Measurements from ENCODE around the gene TCN2. TPM values are rescaled to one million over a fixed set of nuclear protein-coding genes. Genes with fewer than 3 reads are reported as not detected.
"Not testable (repeated sequence)": the region's sequence is repeated elsewhere in the genome, so short reads cannot be mapped to it uniquely, and the experiment has no call there.

TCN2 gene
- total RNA-seq, 1 donor from 2014 or later: 8.4 TPM

- no peak for DNase-seq
These were observed 41.9 kb downstream of the TCN2 start for GRCh38 chr22:30648825-30649224.

DNA sequence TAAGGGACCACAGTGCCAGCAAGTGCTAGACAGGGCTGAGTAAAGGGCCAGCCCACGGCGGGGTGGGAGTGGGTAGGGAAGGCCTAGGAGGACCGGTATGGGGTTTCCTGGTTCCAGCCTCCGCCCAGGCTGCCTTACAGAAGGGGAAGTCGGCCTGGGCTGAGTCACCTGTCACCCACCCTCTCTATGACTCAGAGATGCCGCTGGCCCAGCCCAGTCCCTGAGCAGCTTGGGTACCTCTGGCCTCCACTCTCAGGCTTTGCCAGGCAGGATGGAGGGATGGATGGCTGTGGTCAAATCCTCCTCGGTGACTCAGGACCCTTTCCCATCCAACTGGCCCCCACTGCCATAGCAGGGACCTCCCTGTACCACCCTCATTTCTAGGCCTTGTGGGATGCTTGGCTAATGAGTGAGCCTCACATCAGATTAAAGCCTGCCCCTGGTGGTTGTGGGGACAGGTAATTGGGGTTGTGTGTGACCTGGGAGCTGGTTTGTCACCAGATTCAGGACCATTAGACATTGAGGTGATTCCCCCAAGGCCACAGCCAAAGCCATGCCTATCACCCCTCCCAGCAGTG lies 42.5 kb downstream of the TCN2 start:
- DNase-seq: peak; percentile 19

DNA sequence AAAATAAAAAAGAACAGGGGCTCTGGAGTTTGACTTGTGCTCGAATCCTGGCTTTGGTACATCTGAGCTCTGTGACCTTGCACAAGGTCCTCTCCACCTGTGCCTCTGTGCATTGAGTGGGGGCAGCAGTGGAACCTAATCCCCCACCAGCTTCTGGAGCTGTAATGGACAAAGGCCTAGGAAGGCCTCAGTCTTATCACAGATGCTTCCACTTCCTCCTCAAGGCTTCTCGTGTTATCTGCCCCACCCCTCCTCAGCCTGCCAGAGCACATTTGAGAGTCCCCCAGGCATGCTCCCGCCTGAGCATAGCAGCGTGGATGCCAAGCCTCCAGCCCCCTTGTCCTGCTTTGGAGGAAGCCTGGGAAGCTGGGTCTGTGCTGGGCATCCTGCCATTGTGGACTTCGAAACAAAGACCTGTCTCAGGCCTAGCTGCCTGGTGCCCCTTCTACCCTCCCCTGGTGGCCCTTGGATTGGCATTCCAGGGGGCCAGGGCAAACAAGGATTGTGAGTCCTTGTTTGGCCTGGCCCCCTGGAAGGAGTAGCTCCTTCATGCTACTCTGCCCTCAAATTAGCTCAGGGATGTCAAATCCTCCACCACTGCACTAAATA lies 43.6 kb downstream of the TCN2 start:
- no peak for DNase-seq

DNA sequence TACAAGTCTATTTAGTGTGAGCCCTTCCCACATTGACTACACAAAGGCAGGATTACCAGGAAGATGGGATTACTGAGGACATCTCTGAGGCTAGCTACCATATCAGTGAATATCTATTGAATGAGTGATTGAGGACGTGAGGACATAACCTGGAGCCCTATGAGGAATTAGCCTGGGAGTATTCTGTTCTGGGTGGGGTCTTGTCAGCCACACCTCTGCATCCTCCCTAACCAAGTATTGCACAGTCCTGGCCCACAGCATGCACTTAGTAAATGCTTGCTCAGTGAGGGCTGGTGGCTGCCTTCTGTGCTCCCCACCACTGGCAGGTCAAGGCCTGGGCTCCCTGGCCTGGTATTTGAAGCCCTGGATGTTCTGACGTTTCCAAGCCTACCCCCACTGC lies 45.9 kb downstream of the TCN2 start:
- DNase-seq: no peak

DNA sequence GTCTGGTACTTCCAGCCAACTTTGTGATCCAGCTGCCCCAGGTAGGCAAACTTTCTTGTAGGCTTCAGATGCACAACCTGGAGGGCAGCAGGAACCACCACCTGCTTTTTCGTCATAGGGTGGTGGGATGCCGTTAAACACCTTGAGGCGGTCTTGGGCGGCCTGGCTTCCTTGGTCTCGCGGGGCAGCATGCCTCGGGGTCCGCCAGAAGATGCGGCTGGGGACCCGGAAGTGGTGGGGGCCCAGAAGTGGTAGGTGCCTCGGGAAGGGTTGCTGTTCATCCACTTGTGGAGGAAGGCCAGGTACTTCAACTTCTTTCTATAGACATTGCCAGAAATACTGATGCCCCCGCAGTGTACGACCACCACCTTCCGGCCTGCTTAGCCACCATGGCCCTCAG lies 47.4 kb downstream of the TCN2 start:
- no peak for DNase-seq

DNA sequence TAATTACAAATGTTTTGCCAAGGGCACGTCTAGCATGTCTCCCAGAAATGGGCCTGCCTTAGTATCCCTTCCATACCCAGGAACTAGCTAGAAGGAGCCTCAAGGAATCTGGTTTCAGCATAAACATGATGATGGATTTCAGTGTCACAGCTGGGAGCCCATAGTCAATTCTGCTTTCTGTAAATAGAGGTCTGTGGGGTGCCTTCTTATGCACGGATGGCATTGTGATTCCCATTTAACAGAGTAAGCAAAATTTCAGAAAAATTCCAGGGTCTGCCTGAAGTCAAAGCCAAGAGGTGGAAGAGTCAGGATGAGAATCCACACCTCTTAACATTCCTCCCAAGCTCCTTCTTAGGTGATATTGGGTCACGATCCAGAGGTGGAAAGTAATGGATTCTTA lies 48.6 kb downstream of the TCN2 start:
- DNase-seq: no peak

GRCh38 chr22:30662040-30662439 lies 55.1 kb downstream of the TCN2 start:
- no peak for DNase-seq

DNA sequence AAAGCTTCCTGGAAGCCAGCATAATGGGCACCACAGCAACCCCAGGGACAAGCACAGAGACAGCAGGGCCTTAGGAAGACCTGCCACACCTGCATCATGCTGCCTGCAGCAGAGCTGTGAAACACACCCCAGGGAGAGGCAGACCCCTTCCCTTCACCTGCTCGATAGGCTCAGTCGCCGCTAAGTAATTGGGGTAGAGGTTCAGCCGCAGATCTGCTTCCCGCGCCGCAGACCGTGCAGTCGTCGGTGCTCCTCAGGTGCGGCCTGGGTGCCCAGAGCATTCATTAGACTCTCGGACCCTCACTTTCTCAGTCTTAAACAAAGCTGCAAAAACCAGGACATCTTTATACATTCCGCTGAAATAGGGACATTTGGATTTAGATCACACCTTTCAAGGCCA lies 57.8 kb downstream of the TCN2 start:
- DNase-seq: no peak

GRCh38 chr22:30665266-30665665 lies 58.3 kb downstream of the TCN2 start:
- no peak for DNase-seq

- DNase-seq: no peak
These were observed 58.8 kb downstream of the TCN2 start for GRCh38 chr22:30665786-30666185.

- no peak for DNase-seq
These were observed 60.1 kb downstream of the TCN2 start for GRCh38 chr22:30667107-30667493.

- DNase-seq: peak; percentile 90
These were observed 60.8 kb downstream of the TCN2 start, which contains the start of gene DUSP18 for GRCh38 chr22:30667494-30668385. DUSP18 (minus strand) TSS chr22:30667875; CDS start chr22:30664003, 3,872 bp downstream.

- DNase-seq: no peak
These were observed 61.4 kb downstream of the TCN2 start for GRCh38 chr22:30668386-30668710.

- DNase-seq: no peak
These were observed 64.1 kb downstream of the TCN2 start for GRCh38 chr22:30671071-30671470.

GRCh38 chr22:30673136-30673535 lies 66.2 kb downstream of the TCN2 start:
- DNase-seq: no peak

DNA sequence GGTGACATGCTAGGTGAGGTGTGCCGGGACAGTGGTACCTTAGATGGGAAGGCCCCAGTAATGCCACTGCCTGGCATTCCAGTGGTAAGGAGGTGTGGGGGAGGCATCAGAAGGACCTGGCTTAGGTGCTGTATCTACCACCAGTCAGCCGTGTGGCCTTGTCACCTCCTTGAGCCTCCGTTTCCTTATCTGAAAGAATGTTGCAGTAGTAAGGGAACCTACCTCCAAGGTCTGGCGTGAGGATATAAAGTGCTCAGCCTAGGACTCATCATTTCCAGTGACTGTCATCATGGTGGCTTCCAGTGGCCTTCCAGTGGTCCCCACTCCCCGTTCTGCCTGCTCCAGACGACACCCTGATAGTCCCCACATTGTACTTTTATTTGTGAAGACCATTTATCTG lies 67.5 kb downstream of the TCN2 start:
- no peak for DNase-seq

DNA sequence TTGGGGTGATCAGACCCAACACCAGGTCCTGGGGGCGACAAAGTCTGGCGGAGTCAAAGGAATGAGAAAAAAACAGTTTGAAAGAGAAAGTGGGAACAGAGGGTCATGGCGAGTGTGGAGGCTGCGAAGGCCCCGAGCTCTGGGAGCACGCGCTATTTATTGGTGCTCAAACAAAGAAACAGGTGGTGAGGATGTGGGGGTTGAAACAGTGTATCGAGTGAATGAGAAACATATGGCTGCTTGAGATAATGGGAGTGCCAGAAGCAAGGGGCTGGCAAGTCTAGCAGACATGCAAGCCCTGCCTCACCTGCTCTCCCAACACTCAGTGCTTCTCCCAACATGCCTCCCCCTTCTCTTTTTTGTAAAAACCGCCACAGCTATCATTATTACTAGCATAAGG lies 68.5 kb downstream of the TCN2 start:
- DNase-seq: no peak

- not testable (repeated sequence) for DNase-seq
These were observed 69.6 kb downstream of the TCN2 start for GRCh38 chr22:30676565-30676964.

Other genes starting within 250 kb of the TCN2 start
- 25.7 TPM for gene RNF215, start 219.8 kb upstream of the TCN2 start, total RNA-seq
- gene SEC14L2, start 210.2 kb upstream of the TCN2 start, total RNA-seq: 9.5 TPM
- 2.3 TPM for gene MTFP1, start 181.4 kb upstream of the TCN2 start, total RNA-seq
- not detected for gene SEC14L3, start 135.2 kb upstream of the TCN2 start, total RNA-seq
- gene SEC14L4, start 101.5 kb upstream of the TCN2 start, total RNA-seq: not detected
- 1.4 TPM for gene SEC14L6, start 60.4 kb upstream of the TCN2 start, total RNA-seq
- 0.94 TPM for gene GAL3ST1, start 32.5 kb upstream of the TCN2 start, total RNA-seq
- gene PES1, start 15.3 kb upstream of the TCN2 start, total RNA-seq: 41.3 TPM
- gene SLC35E4, start 28.6 kb downstream of the TCN2 start, total RNA-seq: 5.5 TPM
- 22.9 TPM for gene DUSP18, start 60.7 kb downstream of the TCN2 start, total RNA-seq
- gene OSBP2, start 87.7 kb downstream of the TCN2 start, total RNA-seq: 27.0 TPM